HG03457 (cell line): Measurements from ENCODE around the gene PTPRE.

Source experiments
- ATAC-seq: cut with Tn5 transposase; IDR thresholded peaks from one replicate; pipeline ENCODE4 v1.9.1; 2021; ENCODE audit warnings: moderate number of reproducible peaks; ENCODE audit not compliant: unreplicated experiment

Gene PTPRE

GRCh38 chr10:128068398-128069285 lies 161.7 kb downstream of the PTPRE start:
- no peak for ATAC-seq

GRCh38 chr10:128069351-128070051 lies 162.6 kb downstream of the PTPRE start:
- no peak for ATAC-seq

- ATAC-seq = no peak
Observed at GRCh38 chr10:128070161-128070560, 163.3 kb downstream of the PTPRE start.

GRCh38 chr10:128070721-128071416 lies 164.0 kb downstream of the PTPRE start:
- ATAC-seq = no peak

- ATAC-seq = no peak
Observed at GRCh38 chr10:128071417-128071782, 164.5 kb downstream of the PTPRE start.

- no peak for ATAC-seq
Observed at GRCh38 chr10:128072046-128072445, 165.1 kb downstream of the PTPRE start.

GRCh38 chr10:128072941-128073645 lies 166.2 kb downstream of the PTPRE start:
- no peak for ATAC-seq

GRCh38 chr10:128073890-128074289 lies 167.0 kb downstream of the PTPRE start:
- no peak for ATAC-seq

GRCh38 chr10:128074589-128074988 lies 167.7 kb downstream of the PTPRE start:
- no peak for ATAC-seq

- no peak for ATAC-seq
Observed at GRCh38 chr10:128077155-128077875, 170.4 kb downstream of the PTPRE start.

GRCh38 chr10:128078136-128078969 lies 171.4 kb downstream of the PTPRE start:
- ATAC-seq = no peak

- no peak for ATAC-seq
Observed at GRCh38 chr10:128080231-128080630, 173.3 kb downstream of the PTPRE start.

- no peak for ATAC-seq
Observed at GRCh38 chr10:128080641-128081040, 173.7 kb downstream of the PTPRE start.

GRCh38 chr10:128081222-128081621 lies 174.3 kb downstream of the PTPRE start:
- ATAC-seq = no peak

- no peak for ATAC-seq
Observed at GRCh38 chr10:128081720-128082119, 174.8 kb downstream of the PTPRE start.

GRCh38 chr10:128083191-128083895 lies 176.4 kb downstream of the PTPRE start:
- ATAC-seq = no peak

GRCh38 chr10:128084364-128084763 lies 177.5 kb downstream of the PTPRE start:
- no peak for ATAC-seq

- no peak for ATAC-seq
Observed at GRCh38 chr10:128084991-128085390, 178.1 kb downstream of the PTPRE start.
